ENCODE results near the gene FN3K. TPM values are rescaled to one million over a fixed set of nuclear protein-coding genes. Genes with fewer than 3 reads are reported as not detected.
A peak's percentile ranks its signal among the peaks of the same experiment; 100 is the strongest.
"Not testable (repeated sequence)": the region's sequence is repeated elsewhere in the genome, so short reads cannot be mapped to it uniquely, and the experiment has no call there.

FN3K gene
- polyA plus RNA-seq, 3 donors: 35.1 to 36.7 (median 35.3) TPM

DNA sequence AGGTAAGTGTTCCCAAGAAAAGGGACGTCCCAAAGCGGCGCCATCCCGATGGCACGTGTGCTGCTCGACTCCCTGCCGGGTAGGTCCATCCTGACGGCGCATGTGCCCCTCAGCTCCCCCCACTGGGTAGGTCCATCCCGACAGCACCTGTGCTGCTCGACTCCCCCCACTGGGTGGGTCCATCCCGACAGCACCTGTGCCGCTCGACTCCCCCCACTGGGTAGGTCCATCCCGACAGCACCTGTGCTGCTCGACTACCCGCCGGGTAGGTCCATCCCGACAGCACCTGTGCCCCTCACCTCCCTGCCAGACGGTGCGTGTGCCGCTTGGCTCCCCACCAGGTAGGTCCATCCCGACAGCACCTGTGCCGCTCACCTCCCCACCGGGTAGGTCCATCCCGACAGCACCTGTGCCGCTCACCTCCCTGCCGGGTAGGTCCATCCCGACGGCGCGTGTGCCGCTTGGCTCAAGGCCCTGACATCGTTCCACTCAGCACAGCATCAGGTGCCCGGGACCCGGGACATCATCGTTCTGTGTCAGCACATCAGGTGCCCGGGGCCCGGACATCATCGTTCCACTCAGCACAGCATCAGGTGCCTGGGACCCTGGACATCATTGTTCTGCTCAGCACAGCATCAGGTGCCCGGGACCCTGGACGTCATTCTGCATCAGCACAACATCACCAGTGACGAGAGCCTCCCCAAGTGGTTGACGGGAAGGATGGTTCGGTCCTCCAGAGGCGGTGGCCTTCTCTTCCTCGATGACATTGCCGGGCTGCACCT, 5.7 kb upstream of the FN3K start:
- DNase-seq: no peak

DNA sequence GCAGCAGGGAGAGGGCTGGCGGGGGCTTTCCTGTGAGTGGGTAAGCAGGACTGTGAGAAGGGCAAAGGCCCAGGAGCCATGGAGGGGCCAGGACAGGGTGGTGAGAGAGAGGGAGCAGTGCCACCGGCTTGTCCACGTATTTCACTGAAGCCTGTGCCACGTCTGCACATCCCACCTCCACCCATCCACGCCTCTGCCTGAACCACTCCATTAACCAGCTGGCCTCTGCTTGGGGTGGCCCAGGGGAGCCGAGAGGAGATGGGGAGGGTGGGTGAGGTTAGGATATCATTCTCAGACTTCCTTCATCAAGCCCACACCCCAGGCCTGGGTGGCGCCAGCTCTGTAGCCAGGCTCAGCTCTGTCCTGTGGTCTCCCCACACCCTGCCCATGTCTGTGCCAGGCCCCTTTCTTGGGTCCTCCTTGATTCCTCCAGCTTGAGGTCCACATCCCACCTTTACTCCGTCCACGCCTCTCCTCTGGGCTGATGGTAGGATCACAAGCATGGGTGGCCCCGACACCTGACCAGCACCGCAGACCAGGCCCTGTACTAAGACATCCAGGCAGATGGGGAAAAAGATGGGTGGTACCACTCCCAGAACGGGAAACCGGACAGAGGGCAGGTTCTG, 3.2 kb upstream of the FN3K start:
- no peak for DNase-seq

GRCh38 chr17:82736511-82737185, 1.2 kb downstream of the FN3K start:
- DNase-seq: no peak

DNA sequence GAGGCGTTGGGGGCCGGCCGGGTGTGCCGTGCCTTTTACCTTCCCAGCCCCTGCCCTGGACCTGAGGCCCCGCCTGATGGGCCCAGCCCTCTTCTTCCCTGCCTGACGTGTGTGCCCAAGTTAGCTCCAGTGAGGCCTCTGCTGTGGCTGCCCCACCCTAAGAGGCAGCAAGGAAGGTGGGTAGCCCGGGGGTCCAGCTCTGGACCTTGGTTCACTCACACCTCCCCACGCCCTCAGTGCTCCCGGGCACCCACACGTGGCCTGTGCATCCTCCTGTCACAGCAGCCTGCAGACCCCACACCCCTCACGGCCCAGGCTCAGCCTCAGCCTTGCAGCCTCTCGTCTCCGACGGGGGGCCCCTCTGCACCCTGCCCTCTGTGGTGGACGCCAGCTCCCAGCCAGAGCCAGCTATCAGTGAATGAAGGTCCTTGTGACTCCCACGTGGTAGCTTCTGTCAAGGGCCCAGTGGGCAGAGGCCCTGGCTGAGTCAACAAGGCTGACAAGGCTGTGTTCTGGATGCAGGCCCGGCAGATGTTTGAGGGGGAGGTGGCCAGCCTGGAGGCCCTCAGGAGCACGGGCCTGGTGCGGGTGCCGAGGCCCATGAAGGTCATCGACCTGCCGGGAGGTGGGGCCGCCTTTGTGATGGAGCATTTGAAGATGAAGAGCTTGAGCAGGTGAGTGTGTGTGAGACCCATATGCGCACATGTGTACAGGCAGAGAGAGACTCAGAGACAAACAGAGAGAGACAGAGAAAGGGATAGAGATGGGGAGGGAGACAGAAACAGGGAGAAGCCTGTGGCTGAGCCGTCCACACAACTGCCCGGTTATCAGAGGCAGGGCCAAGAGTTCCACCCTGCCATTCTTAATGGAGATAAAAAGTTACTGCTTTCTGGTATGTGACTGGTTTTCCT, 2.8 kb downstream of the FN3K start:
- DNase-seq: no peak

DNA sequence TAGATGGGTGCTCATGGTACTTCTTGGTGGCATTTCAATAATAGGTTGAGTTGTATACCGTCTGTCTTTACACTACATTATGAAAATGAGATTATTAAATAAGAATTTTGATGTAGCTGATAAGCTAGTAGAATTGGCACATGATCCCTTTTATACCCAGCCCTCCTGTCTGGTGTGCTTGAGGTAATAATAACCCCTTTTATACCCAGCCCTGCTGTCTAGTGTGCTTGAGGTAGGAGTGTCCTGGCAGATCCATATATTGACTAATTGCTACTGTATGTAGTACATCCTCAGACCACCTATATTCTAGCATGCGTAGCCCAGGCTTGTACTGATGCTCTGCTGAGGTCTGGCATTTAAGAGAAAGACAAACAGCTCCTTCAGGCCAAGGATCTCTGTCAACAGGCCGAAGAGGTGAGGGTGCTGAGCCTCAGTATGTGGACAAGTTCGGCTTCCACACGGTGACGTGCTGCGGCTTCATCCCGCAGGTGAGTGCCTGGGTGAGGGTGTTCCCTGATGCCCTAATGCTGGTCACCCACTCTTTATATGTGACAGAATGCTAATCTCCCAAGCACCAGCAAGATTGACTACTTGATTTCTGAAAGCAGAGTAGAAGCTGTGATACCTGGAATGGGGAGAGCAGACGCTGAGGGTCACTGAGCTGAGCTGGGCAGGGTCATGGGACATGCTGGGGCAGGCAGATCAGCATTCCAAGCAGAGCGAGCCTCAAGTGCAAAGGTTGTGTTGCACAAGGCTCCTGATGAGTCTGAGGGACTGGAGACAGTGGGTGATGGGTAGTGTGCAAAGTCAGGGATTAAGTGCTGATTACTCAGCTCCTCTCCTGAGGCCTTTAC, 5.7 kb downstream of the FN3K start:
- no peak for DNase-seq

- DNase-seq: no peak
Observed at GRCh38 chr17:82743344-82744219, 8.2 kb downstream of the FN3K start.

DNA sequence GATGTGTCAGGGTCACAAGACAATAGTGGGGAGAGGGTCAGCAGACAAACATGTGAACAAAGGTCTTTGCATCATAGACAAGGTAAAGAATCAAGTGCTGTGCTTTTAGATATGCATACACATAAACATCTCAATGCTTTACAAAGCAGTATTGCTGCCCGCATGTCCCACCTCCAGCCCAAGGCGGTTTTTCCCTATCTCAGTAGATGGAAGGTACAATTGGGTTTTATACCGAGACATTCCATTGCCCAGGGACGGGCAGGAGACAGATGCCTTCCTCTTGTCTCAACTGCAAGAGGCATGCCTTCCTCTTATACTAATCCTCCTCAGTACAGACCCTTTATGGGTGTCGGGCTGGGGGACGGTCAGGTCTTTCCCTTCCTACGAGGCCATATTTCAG, 9.3 kb downstream of the FN3K start:
- not testable (repeated sequence) for DNase-seq

DNA sequence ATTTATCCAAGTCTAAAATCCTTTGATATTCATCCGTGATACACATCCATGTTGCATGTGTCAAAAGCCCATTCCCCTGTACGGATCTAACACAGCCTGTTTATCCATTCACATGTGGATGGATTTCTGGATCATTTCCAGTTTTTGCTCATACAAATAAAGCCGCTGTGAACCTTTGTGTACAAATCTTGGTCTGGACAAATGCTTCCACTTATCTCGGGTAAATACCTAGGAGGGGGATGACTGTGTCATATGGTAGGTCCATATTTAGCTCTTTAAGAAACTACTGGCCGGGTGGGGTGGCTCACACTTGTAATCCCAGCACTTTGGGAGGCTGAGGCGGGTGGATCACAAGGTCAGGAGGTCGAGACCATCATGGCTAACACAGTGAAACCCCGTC, 10.1 kb downstream of the FN3K start:
- DNase-seq: no peak

DNA sequence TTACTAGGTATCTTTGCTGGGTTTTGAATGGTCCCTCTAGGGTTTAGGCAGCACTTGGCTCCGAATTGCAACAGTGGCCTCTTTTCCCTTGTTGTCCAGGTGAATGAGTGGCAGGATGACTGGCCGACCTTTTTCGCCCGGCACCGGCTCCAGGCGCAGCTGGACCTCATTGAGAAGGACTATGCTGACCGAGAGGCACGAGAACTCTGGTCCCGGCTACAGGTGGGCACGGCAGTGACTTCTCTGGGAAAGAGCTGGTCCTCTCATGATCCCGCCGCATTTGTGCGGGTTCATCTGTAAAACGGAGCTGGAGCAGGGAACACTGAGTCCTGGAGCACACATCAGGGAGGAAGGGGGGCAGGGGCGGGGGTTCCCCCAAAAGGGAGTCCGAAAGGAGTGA, 13.3 kb downstream of the FN3K start:
- no peak for DNase-seq

DNA sequence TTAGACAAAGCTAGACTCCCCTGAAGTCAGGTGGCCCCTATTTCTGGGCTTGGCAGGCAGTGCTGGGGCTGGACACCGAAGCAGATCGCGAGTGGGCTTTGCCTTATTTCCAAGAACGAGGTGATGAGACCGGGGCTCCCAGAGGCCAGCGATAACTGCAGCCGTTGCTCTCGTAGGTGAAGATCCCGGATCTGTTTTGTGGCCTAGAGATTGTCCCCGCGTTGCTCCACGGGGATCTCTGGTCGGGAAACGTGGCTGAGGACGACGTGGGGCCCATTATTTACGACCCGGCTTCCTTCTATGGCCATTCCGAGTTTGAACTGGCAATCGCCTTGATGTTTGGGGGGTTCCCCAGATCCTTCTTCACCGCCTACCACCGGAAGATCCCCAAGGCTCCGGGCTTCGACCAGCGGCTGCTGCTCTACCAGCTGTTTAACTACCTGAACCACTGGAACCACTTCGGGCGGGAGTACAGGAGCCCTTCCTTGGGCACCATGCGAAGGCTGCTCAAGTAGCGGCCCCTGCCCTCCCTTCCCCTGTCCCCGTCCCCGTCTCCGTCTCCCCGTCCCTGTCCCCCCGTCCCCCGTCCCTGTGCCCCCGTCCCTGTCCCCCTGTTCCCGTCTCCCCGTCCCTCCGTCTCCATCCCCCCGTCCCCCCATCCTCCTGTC, 15.0 kb downstream of the FN3K start:
- DNase-seq: no peak

GRCh38 chr17:82751171-82751570, 15.8 kb downstream of the FN3K start:
- DNase-seq: peak; percentile 41

- peak; percentile 87 for DNase-seq
Observed at GRCh38 chr17:82751571-82752370, 16.4 kb downstream of the FN3K start, which contains the start of gene TBCD. TBCD (plus strand) TSS chr17:82752065; CDS start chr17:82752194, 129 bp downstream.

GRCh38 chr17:82752371-82753200, 17.2 kb downstream of the FN3K start:
- DNase-seq: no peak

DNA sequence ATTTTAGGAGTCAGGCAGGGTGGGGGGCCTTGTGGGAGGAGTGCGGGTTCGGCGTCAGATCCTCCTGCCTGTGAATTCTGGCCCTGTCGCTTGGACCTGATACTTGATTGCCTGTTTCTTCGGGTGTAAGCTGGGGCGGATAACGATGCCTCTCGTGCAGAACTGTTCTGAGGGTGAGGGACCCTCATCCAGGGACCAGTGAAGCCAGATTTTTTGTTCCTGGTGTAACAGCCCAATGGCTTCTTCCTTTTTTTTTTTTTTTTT, 17.7 kb downstream of the FN3K start:
- DNase-seq: no peak

- peak; percentile 49 for DNase-seq
Observed at GRCh38 chr17:82754297-82755208, 19.1 kb downstream of the FN3K start.

- DNase-seq: no peak
Observed at GRCh38 chr17:82756166-82756565, 20.8 kb downstream of the FN3K start.

DNA sequence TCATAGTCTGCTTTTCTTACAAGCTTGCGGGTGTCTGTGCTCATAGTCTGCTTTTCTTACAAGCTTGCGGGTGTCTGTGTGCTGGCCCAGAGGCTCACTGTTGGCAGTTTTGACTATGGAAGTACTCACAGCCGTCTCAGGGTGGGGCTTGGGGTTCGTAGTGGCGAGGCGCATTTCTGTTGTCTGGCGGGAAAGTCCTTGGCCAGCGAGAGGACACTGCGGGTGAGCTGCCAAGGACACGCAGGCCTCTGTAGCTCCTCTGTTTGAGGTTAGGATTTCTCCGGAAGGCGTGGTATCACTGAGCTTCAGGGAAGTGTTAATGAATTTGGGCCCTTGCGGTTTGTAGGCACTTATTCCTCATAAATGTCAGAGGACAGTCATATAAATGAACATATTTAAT, 30.0 kb downstream of the FN3K start:
- no peak for DNase-seq
